Thymus (tissue), 11 donors: ENCODE data around the gene RARB. TPM values are rescaled to one million over a fixed set of nuclear protein-coding genes. Genes with fewer than 3 reads are reported as not detected.

ENCODE experiments used
- DNase-seq, 9 donors: peaks; one replicate each; pipeline ENCODE4 v3.0.0-alpha.2; 2013; ENCODE audit warnings: low spot score in 9 of 9, low read depth in 6 of 9, missing footprints in 1 of 9
- H3K27ac ChIP-seq, 2 donors: one replicate each; pipeline ENCODE4 v1.5.1; 2013; ENCODE audit warnings: control low read depth in 1 of 2, low read depth in 1 of 2, low read length in 1 of 2, mild to moderate bottlenecking in 1 of 2, moderate library complexity in 1 of 2
- H3K27me3 ChIP-seq, 2 donors: one replicate each; pipeline ENCODE4 v1.5.1; 2013; ENCODE audit warnings: low read length in 1 of 2; ENCODE audit not compliant: control insufficient read depth in 2 of 2, insufficient read depth in 1 of 2
- H3K36me3 ChIP-seq, 2 donors: one replicate each; pipeline ENCODE4 v1.5.1; 2013; ENCODE audit warnings: low read length in 1 of 2, mild to moderate bottlenecking in 1 of 2, moderate library complexity in 1 of 2; ENCODE audit not compliant: control insufficient read depth in 2 of 2, insufficient read depth in 2 of 2
- H3K4me1 ChIP-seq, 2 donors: one replicate each; pipeline ENCODE4 v1.5.1; 2013; ENCODE audit warnings: low read length in 2 of 2; ENCODE audit not compliant: control insufficient read depth in 2 of 2, insufficient read depth in 2 of 2
- H3K4me3 ChIP-seq, 2 donors: one replicate each; pipeline ENCODE4 v1.5.1; 2013; ENCODE audit warnings: low read length in 2 of 2, control low read depth in 1 of 2, mild to moderate bottlenecking in 1 of 2
- H3K9me3 ChIP-seq, 2 donors: one replicate each; pipeline ENCODE4 v1.5.1; 2013; ENCODE audit warnings: low read length in 1 of 2, mild to moderate bottlenecking in 1 of 2; ENCODE audit not compliant: control insufficient read depth in 2 of 2, insufficient read depth in 1 of 2
- WGBS: extraction: QIAGEN DNeasy Blood & Tissue Kit; methylation state at CpG from one replicate; pipeline ENCODE4 v1.1.7; 2013; 5-methylcytosine and 5-hydroxymethylcytosine counted together
- polyA plus RNA-seq: library from polyadenylated mRNA; stranded (reverse); fragments of 200-250 nt; gene quantifications from one replicate; pipeline ENCODE4 v1.2.3, GENCODE V29; 2013
- total RNA-seq: library from RNA; stranded (reverse); fragments of 120-200 nt; gene quantifications from one replicate; pipeline ENCODE4 v1.2.4, GENCODE V29; 2013
- donor health status: healthy.

RARB gene
- total and polyA plus RNA-seq, 2 donors: 0.89 to 1.7 TPM

DNA sequence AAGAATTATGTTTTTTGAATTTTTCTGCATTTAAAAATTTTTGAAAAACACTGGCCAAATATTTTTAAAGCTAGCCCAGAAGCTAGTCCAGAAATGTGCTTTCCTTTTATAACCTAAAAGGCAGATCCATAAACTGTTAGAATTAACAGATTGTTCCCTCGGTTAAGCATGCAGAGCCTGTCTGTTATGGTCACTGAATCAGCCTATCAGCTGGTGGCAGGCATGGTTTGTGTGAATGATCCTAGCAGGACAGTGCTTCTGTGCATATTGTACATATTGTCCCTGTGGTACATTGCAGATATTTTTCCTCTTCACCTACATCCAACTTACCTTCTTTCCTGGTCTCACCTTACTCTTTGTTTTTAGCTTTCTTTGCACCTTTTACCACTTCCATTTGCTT is 53.3 kb downstream of the RARB start:
- no peaks in the 10 kb centered on the region for H3K9me3 ChIP-seq
- H3K36me3 ChIP-seq: no peaks in the 10 kb centered on the region
- no peak overlapping the region for H3K27ac ChIP-seq
- no peaks in the 10 kb centered on the region for H3K4me1 ChIP-seq
- H3K4me3 ChIP-seq: no peak overlapping the region
- H3K27me3 ChIP-seq: no peaks in the 10 kb centered on the region
- WGBS: 84% methylated on average over 1 of the region's 1 CpG
- no peak for DNase-seq

DNA sequence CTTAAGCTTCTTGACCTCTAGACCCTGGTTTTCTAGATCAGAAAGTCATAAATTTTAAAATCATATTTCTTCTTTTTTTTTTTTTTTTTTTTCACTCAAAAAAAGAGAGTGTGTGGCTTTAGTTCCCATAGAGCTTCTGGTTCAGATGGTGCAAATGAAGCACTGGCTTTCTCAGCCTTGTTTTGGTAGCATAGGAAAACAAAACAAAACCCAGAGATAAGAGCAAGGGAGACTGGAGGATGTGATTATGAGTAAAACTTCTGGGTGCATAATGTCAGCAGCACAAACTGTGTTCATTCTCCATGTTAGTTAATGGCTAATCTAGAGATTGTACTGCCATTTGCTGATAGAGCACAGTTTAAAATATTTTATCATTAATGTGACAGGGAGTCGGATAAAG is 55.4 kb downstream of the RARB start:
- Histone ChIP-seq H3K27me3 (no peaks in the 10 kb centered on the region), H3K9me3 (no peaks in the 10 kb centered on the region), H3K4me1 (no peaks in the 10 kb centered on the region), H3K27ac (no peak overlapping the region), H3K36me3 (no peaks in the 10 kb centered on the region), H3K4me3 (no peak overlapping the region)
- DNase-seq: no peak
- WGBS: 100% methylated on average over 1 of the region's 1 CpG

DNA sequence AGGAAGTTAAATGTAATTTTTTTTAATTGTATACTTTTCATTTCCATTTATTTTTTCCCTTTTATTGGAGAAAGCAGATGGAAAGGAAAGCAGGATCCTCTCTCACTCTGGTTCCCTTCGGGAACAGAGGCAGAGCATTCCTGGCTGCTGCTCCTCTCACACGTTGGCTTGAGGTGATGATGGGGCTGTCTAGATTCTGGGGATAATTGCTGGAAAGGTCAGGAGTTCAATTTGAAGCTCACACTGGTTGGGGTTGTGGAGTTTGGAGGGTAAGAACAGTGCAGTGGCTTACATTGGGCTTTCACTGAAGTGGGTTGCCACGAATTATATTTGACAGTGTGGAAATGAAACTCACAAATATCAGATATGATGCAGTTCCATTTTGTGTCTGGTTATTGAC is 57.6 kb downstream of the RARB start:
- Histone ChIP-seq H3K27ac (no peak overlapping the region), H3K36me3 (no peaks in the 10 kb centered on the region), H3K9me3 (no peaks in the 10 kb centered on the region), H3K4me1 (no peaks in the 10 kb centered on the region), H3K4me3 (no peak overlapping the region), H3K27me3 (no peaks in the 10 kb centered on the region)
- 79% methylated on average over 3 of the region's 3 CpGs for WGBS
- DNase-seq: no peak

DNA sequence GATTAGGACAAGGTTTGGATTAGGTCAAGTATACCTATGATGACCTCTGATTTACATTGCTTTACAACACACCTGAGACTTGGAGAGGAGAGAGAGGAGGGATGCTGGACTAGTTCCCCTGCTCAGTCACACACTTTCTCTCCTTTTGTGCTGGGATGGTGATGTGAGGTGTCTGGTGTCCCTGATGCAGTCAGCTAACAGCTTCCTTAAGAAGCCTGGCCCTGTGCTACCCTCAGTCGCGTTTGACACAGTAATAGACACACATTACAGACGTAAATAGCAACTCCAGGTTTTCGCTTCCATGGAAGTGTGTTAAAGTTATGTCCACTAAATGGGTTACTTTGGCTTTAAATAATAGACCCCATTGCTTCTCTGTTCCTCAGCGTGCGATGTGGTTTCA is 58.9 kb downstream of the RARB start:
- Histone ChIP-seq H3K4me1 (no peaks in the 10 kb centered on the region), H3K9me3 (no peaks in the 10 kb centered on the region), H3K27me3 (no peaks in the 10 kb centered on the region), H3K4me3 (no peak overlapping the region), H3K27ac (no peak overlapping the region), H3K36me3 (no peaks in the 10 kb centered on the region)
- WGBS: 90% methylated on average over 6 of the region's 6 CpGs
- DNase-seq: no peak

- WGBS: 67% methylated on average over 7 of the region's 7 CpGs
- H3K27ac ChIP-seq: no peak overlapping the region
- peaks cover 0 to 1% of the 10 kb centered on the region in 2 donors for H3K9me3 ChIP-seq
Measured at GRCh38 chr3:25489858-25490593, 62.0 kb downstream of the RARB start.

DNA sequence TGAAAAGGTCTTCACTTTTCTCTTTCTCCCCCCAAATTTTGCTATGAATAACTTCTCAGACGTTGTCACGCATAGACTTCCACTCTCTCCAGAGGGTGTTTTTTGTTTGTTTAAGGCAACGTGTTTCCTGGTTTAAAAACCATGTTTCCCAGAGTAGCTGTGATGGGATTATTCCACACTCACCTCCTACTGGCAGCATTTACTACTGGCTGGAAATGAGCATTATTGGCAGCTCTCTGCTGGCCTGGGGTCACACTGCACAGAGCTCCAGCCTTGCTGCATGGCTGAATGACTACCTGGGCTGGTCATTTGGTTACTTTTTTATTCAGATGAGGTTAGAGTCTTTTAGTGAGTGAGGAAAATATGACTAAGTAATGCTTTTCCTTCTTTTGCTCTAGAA is 65.2 kb downstream of the RARB start:
- DNase-seq: no peak
- Histone ChIP-seq H3K4me3 (no peak overlapping the region), H3K27ac (no peak overlapping the region), H3K9me3 (peaks cover 0 to 1% of the 10 kb centered on the region in 2 donors), H3K4me1 (no peaks in the 10 kb centered on the region), H3K36me3 (no peaks in the 10 kb centered on the region), H3K27me3 (no peaks in the 10 kb centered on the region)
- WGBS: 61% methylated on average over 3 of the region's 3 CpGs

More at GRCh38 chr3:25489858-25490593, 62.0 kb downstream of the RARB start:
- no peak for DNase-seq
- Histone ChIP-seq H3K4me1 (no peaks in the 10 kb centered on the region), H3K4me3 (no peak overlapping the region), H3K36me3 (no peaks in the 10 kb centered on the region), H3K27me3 (no peaks in the 10 kb centered on the region)

DNA sequence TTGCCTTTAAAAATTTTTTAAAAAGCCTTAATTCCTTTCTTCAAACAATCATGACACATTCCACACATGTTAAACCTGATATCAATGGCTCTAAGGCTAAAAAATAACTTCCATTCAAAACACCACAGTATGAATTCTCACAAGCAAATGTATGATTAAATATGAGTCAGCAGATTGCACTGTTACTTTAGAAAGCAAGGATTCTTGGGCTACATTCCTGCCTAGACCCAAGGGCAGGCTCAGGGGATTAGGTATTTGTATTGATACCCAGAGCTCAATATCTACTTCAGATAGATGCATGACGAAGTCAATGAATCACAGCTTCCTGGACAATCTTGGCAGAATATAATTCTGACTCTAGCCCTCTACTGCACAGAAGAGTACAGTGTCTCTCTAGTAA is 65.7 kb downstream of the RARB start:
- no peaks in the 10 kb centered on the region for H3K36me3 ChIP-seq
- H3K4me1 ChIP-seq: no peaks in the 10 kb centered on the region
- H3K9me3 ChIP-seq: peaks cover 0 to 1% of the 10 kb centered on the region in 2 donors
- H3K4me3 ChIP-seq: no peak overlapping the region
- H3K27ac ChIP-seq: no peak overlapping the region
- DNase-seq: no peak
- WGBS: 95% methylated on average over 1 of the region's 1 CpG
- H3K27me3 ChIP-seq: no peaks in the 10 kb centered on the region

GRCh38 chr3:25495304-25495703 is 67.2 kb downstream of the RARB start:
- DNase-seq: no peak
- no peaks in the 10 kb centered on the region for H3K27me3 ChIP-seq
- no peaks in the 10 kb centered on the region for H3K36me3 ChIP-seq
- H3K4me1 ChIP-seq: no peaks in the 10 kb centered on the region
- WGBS: 92% methylated on average over 1 of the region's 1 CpG
- H3K4me3 ChIP-seq: no peak overlapping the region
- H3K27ac ChIP-seq: no peak overlapping the region
- H3K9me3 ChIP-seq: peaks cover 0 to 1% of the 10 kb centered on the region in 2 donors

GRCh38 chr3:25495726-25496253 is 67.7 kb downstream of the RARB start:
- Histone ChIP-seq H3K9me3 (peaks cover 0 to 1% of the 10 kb centered on the region in 2 donors), H3K4me3 (no peak overlapping the region), H3K27ac (no peak overlapping the region), H3K4me1 (no peaks in the 10 kb centered on the region), H3K27me3 (no peaks in the 10 kb centered on the region), H3K36me3 (no peaks in the 10 kb centered on the region)
- DNase-seq: no peak
- 94% methylated on average over 5 of the region's 5 CpGs for WGBS
